Right lobe of liver (tissue), 6 donors: ENCODE measurements around the gene TRPM3. TPM values are rescaled to one million over a fixed set of nuclear protein-coding genes. Genes with fewer than 3 reads are reported as not detected.

Source experiments
- ATAC-seq, 4 donors: fragments of 200-7000 bp; cut with Tn5 transposase; one replicate each; pipeline ENCODE4 v1.9.1; 2020; ENCODE audit warnings: mild to moderate bottlenecking in 4 of 4, moderate library complexity in 4 of 4
- DNase-seq, 3 donors: peaks; one replicate each; pipeline ENCODE4 v3.0.0-alpha.2; 2020
- H3K27ac ChIP-seq, 3 donors: fragments of 200-600 bp; one replicate each; pipeline ENCODE4 v1.8.0; 2022
- H3K27me3 ChIP-seq, 2 donors: fragments of 200-600 bp; one replicate each; pipeline ENCODE4 v1.8.0; 2022
- H3K36me3 ChIP-seq, 4 donors: fragments of 200-600 bp; sonication (generic) in 1 of 4; one replicate each; pipeline versions ENCODE4 v1.5.1 to v1.8.0; 2017 to 2022; ENCODE audit warnings: control low read depth in 1 of 4
- H3K4me1 ChIP-seq, 4 donors: fragments of 200-600 bp; sonication (generic) in 1 of 4; one replicate each; pipeline versions ENCODE4 v1.5.1 to v1.8.0; 2017 to 2022; ENCODE audit warnings: control low read depth in 1 of 4
- H3K4me3 ChIP-seq, 3 donors: fragments of 200-600 bp; one replicate each; pipeline ENCODE4 v1.8.0; 2022
- H3K9me3 ChIP-seq, 4 donors: fragments of 200-600 bp; sonication (generic) in 1 of 4; one replicate each; pipeline versions ENCODE4 v1.5.1 to v1.8.0; 2017 to 2022; ENCODE audit warnings: control low read depth in 1 of 4
- POLR2A ChIP-seq: fragments of 450-650 bp; IDR thresholded peaks from one replicate; pipeline ENCODE4 v1.6.1; 2017; ENCODE audit warnings: antibody characterized with exemption, mild to moderate bottlenecking
- WGBS: methylation state at CpG from one replicate; pipeline ENCODE4 v1.1.6; 2018; ENCODE audit warnings: low coverage, low lambda C conversion rate; ENCODE audit not compliant: insufficient coverage; ENCODE audit errors: missing lambda C conversion rate; 5-methylcytosine and 5-hydroxymethylcytosine counted together
- intact Hi-C, 2 donors: fragments of 100-400 bp; cut with DNase I; formaldehyde crosslinking; loops; one replicate each; pipeline versions ENCODE4 v1.11.2 to v1.14.1; 2022
- total RNA-seq, 6 experiments: library from RNA; depleted of rRNA in 2 of 6; stranded (reverse); fragments of >200 nt in 2 of 6; fragmentation: NEBNext Ultra II Directional in 3 of 6; extraction: Animal tissue kit (Norgen Biotek cat#: 25700) in 3 of 6; gene quantifications; one replicate each; pipeline versions ENCODE4 v1.1.0 to v1.2.4, GENCODE V29; 2016 to 2023
- TF ChIP-seq, protein P1 (sequence below), 4 donors: fragments of 200-600 bp in 3 of 4; fragments of 450-650 bp in 1 of 4; IDR thresholded peaks; one replicate each; pipeline versions ENCODE4 v1.5.1 to v1.8.0; 2016 to 2022; ENCODE audit warnings: antibody characterized with exemption in 4 of 4, mild to moderate bottlenecking in 2 of 4
- donor health status: DM: no; HTN: yes; CAD: no.
- donor health status: DM: no; HTN: no; CAD: no.
- donor health status: DM: no; HTN: no; CAD: no.
- donor health status: DM: no; HTN: yes; CAD: no.
- donor health status: DM: no; HTN: yes; CAD: no.

The TRPM3 gene
- total RNA-seq, 6 experiments from 2014 or later = 0.26 to 0.56 (median 0.39) TPM

DNA sequence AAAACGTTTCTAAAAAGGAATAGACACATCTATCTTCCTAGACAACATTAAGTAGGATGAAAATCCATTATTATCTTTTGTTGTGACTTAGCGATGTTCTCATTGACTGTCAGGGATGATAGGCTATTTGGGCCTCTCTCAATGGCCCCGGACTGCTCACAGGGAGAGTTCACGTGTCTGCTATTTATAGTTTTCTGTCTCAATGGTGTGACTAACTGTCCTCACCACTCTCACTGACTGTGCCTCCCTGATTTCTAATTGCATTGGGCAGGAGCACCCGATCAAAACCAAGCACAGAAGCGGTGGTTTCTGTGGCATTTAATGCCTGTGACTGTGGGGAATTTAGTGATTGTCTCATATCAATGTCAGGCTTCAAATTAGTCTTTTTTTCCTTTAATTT is 420.3 kb downstream of the TRPM3 start:
- Histone ChIP-seq H3K4me3 (no peak overlapping the region), H3K36me3 (no peaks in the 10 kb centered on the region), H3K27ac (no peak overlapping the region), H3K9me3 (no peaks in the 10 kb centered on the region), H3K4me1 (no peaks in the 10 kb centered on the region), H3K27me3 (no peaks in the 10 kb centered on the region)
- intact Hi-C loops = no loop called here
- WGBS = 73% methylated on average over 5 of the region's 6 CpGs
- no peak for ATAC-seq
- TF ChIP-seq, protein P1, sequence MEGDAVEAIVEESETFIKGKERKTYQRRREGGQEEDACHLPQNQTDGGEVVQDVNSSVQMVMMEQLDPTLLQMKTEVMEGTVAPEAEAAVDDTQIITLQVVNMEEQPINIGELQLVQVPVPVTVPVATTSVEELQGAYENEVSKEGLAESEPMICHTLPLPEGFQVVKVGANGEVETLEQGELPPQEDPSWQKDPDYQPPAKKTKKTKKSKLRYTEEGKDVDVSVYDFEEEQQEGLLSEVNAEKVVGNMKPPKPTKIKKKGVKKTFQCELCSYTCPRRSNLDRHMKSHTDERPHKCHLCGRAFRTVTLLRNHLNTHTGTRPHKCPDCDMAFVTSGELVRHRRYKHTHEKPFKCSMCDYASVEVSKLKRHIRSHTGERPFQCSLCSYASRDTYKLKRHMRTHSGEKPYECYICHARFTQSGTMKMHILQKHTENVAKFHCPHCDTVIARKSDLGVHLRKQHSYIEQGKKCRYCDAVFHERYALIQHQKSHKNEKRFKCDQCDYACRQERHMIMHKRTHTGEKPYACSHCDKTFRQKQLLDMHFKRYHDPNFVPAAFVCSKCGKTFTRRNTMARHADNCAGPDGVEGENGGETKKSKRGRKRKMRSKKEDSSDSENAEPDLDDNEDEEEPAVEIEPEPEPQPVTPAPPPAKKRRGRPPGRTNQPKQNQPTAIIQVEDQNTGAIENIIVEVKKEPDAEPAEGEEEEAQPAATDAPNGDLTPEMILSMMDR (IDR thresholded peaks at IDR 0.05) = no peak
- TF ChIP-seq POLR2A = no peak
- DNase-seq = no peak

DNA sequence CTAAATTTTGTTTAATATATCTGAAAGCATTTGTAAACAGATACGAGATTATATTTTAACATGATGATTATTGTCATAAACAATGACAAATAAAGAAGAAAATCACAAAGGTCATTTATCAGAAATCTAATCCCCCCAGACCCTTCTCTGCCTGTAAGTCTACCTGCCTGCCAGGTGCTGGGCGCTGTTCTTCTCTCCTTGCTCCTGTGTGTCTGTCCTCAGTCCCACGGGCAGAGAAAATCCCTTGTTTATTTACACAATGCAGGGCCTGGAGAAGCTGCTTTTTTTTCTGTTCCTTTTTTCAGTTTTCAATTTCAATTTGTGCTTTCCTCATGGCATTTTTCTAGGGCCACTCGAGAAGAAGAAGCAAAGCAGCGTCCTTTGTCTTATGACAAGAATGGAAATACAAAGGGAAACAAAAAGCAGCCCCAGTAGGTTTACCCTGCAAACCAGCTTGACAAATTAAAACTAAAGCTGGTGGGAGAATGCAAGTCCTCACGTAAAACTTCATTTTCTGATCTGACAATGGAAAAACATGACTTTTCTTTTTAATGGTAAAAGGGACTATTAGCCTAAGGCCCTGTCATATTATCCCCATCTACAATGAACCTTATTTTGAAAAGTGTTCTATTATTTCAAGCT is 424.6 kb downstream of the TRPM3 start:
- ATAC-seq = no peak
- Histone ChIP-seq H3K4me1 (no peaks in the 10 kb centered on the region), H3K9me3 (no peaks in the 10 kb centered on the region), H3K27me3 (no peaks in the 10 kb centered on the region), H3K27ac (no peak overlapping the region), H3K36me3 (no peaks in the 10 kb centered on the region), H3K4me3 (no peak overlapping the region)
- no peak for TF ChIP-seq POLR2A
- TF ChIP-seq, protein P1 (IDR thresholded peaks at IDR 0.05) = no peak
- no peak for DNase-seq
- 46% methylated on average over 6 of the region's 6 CpGs for WGBS
- intact Hi-C loops = no loop called here

DNA sequence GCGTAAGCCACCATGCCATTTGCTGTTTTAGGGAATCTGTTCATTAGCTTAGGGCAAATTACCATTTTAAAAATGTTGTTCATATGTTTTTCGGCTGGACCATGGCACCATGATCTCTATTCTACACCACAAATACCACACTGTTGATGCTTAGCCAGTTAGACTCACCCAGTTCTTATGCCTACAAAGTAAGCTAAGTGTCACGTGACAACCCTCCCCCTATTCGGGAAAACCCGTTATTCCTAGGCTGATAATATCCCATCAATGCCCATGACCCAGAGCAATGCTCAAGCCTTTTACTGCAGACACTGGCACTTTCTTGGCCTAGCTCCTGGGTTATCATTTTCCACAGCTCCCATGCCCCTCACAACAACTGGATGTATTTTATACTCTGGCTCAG is 426.7 kb downstream of the TRPM3 start:
- Histone ChIP-seq H3K9me3 (no peaks in the 10 kb centered on the region), H3K36me3 (no peaks in the 10 kb centered on the region), H3K4me3 (no peak overlapping the region), H3K27me3 (no peaks in the 10 kb centered on the region), H3K27ac (no peak overlapping the region), H3K4me1 (no peaks in the 10 kb centered on the region)
- intact Hi-C loops = no loop called here
- no peak for ATAC-seq
- DNase-seq = no peak
- TF ChIP-seq POLR2A = no peak
- TF ChIP-seq, protein P1 (IDR thresholded peaks at IDR 0.05) = no peak
- WGBS = 82% methylated on average over 4 of the region's 5 CpGs

DNA sequence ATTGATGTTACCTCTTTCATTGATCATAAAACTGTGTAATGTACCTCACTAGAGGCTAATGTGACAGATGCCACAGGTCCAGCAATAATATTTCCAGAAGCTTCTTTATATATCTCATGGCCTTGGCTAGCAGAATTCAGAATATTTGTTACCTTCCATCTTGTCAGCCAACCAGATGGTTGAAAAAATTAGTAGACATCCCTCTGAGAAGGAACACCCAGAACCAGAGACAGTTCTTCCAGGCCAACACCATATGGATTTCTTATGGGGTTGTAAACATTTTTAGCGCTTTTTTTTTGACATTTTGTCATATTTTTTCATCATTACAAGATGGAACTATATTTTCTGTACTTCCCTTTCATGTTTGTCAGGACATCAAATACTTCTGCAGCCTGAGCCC is 428.2 kb downstream of the TRPM3 start:
- Histone ChIP-seq H3K36me3 (no peaks in the 10 kb centered on the region), H3K27ac (no peak overlapping the region), H3K4me3 (no peak overlapping the region), H3K27me3 (no peaks in the 10 kb centered on the region), H3K9me3 (no peaks in the 10 kb centered on the region), H3K4me1 (no peaks in the 10 kb centered on the region)
- ATAC-seq = no peak
- DNase-seq = no peak
- intact Hi-C loops = no loop called here
- WGBS = 79% methylated on average over 1 of the region's 1 CpG
- TF ChIP-seq, protein P1 (IDR thresholded peaks at IDR 0.05) = no peak
- TF ChIP-seq POLR2A = no peak

DNA sequence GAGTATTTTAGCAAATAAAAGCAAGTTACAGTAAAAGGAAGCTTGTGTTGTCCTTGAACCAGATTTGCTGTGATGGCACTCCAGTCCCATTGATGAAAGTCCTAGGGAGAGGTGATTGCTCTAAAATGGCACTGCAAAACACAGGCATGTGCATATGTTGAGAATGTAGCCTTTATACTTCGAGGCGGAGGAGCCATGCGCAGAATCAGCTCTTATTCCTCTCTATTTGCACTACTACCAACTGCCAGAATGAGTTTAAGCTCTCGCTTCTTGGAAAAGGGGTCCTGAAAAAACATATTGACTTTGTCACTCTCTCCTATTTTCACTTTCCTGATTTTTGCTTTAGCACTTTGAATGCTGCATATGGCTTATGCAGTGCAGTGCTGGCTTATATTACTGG is 429.0 kb downstream of the TRPM3 start:
- ATAC-seq = no peak
- intact Hi-C loops = no loop called here
- 70% methylated on average over 3 of the region's 4 CpGs for WGBS

More for the DNA sequence above, 429.0 kb downstream of the TRPM3 start:
- no peak overlapping the region for H3K4me3 ChIP-seq
- H3K36me3 ChIP-seq = no peaks in the 10 kb centered on the region
- no peaks in the 10 kb centered on the region for H3K9me3 ChIP-seq
- no peak overlapping the region for H3K27ac ChIP-seq
- no peaks in the 10 kb centered on the region for H3K27me3 ChIP-seq
- TF ChIP-seq POLR2A = no peak
- TF ChIP-seq, protein P1 (IDR thresholded peaks at IDR 0.05) = no peak
- no peak for DNase-seq
- no peaks in the 10 kb centered on the region for H3K4me1 ChIP-seq
